Activated T-helper 1 cell treated with Interleukin-2 at 50 U/mL for 16 hours (primary cell): ENCODE data around the gene TSPAN18.

Source experiments
- DNase-seq: peaks from one replicate; pipeline ENCODE4 v3.0.0-alpha.2; 2020; ENCODE audit warnings: low read depth

TSPAN18 gene

DNA sequence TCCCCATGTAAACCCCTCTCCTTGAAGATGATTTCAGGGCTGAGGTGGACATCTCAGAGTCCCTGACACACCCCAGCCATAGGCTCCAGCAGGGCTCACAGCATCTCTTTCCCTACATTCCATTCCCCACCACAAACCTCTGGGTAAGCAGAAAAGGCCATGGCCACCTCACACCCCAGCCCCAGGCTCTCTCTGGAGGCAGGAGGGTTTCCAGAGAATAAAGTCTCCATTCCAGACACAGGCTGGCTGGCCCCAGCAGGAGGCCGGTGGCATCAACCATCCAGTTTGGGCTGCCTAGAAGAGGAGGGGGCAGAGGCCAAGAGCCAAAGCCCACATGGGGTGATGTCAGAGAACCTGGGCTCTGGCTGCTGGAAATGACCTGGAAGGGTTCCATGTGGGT lies 162.5 kb downstream of the TSPAN18 start:
- no peak for DNase-seq

DNA sequence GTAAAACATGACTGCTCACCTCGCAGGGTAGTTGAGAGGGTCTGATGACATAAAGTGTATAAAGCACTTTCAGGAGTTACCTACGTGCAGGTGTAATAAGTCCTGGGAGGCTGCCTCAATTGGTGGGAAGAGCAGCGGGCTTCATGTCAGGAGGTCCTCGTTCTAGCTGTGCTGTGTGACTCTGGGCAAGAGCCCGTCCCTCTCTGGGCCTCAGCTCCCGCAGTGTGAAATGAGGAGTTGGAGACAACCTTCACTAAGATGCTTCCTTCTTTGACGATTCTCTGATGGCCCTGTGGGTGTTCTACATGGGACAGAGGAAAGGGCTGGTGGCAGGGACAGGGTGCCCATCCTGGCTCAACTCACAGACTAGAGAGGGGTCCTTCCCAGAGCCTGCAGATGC lies 166.1 kb downstream of the TSPAN18 start:
- no peak for DNase-seq

DNA sequence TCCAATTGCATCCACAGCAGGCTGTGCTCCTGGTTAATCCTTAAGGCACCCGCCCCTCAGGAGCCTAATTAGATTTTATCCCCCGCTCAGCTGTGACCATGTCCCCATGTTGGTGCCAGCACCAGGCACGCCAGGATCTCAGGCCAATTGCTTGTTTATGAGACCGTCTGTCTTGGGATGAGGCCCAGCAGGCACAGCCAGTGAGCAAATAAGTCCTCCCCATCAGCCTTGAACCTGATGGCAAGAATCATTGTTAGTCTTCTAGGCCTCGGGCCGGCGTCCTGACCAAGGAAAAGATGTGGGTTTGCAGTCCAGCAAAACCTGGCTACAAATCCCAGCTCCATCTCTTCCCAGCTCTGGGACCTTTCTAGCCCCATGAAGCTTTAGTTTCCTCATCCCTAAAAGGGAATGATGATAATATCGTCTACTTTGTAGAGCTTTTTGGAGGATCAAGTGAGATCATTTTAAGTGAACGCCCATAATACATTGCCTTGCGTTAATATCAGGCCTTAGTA lies 166.6 kb downstream of the TSPAN18 start:
- DNase-seq: no peak

DNA sequence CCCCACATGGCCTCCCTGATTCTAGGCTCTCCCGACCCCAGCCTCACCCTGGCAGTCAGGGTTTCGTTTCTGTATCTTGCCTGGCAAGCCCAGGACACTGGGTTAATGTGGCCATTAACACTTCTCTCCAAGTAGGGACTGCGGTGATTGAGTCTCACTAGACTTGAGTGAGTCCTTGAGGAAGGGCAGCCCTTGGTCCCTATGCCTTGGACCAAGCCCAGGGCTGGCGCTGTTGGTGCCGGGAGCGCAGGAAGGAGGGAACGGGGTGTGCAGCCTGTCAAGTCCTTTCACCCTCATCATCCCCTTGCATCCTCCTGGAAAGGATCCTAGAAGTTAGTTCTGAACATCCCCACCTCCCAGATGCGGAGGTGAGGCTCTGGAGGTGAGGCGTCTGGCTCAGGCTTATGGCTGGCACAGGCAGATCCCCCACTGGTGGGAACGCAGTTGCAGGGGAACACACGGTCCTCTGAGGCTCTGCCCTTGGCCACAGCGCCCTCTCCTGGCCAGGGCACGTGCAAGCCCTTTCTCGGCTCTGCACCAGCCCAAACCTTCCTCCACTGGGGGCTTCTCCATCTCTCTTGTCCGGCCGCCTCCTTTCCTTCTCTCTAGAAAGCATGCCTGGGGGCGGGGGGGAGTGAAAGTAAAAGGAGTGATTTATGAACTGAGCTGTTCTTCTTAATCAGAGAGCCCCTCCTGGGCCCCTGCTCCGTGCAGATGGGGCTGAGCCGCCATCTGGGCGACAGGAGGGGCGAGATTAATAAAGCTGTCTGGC lies 167.3 kb downstream of the TSPAN18 start:
- DNase-seq: peak; percentile 39

DNA sequence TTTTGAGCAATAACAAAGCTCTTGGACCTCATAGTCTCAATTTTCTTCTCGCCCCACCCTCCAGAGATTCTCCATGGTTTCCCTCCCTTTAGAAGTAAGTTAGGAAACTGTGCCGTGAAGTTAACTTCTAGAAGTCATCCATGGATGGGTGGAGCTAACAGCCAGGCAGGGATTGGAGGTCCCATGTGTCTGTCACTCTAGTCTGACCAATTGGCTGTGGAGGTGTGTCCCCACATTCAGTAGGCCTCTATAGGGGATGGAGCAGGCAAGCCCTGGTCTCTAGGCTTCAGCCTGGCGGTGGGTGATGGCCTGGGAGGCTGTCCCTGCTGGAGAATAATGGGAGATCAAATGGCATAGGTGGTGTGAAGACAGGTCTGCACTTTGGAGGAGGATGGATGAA lies 173.2 kb downstream of the TSPAN18 start:
- DNase-seq: no peak

DNA sequence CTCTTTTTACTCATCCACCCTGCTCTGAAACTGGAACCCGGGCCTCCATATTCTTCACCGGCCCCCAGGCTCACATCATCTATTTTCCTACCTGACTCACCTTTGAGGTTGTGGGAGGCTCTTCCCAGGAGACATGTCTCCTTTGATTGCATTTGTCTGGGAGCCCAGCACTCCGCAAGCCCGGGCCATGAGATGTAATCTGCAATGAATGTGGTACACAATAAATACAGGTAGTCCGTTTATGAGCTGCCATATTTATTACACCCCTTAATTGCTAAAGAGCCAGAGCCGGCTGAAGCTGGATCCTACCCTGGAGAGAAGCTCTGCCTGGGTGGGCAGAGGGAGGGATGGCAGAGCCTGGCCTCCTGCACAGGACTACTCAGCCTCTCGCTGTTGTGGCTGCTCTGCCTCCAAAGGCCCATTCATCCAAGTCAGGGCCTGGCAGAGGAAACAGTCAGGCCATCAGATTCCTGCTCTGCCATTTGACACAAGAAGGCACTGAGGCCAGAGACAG lies 174.4 kb downstream of the TSPAN18 start:
- DNase-seq: no peak

DNA sequence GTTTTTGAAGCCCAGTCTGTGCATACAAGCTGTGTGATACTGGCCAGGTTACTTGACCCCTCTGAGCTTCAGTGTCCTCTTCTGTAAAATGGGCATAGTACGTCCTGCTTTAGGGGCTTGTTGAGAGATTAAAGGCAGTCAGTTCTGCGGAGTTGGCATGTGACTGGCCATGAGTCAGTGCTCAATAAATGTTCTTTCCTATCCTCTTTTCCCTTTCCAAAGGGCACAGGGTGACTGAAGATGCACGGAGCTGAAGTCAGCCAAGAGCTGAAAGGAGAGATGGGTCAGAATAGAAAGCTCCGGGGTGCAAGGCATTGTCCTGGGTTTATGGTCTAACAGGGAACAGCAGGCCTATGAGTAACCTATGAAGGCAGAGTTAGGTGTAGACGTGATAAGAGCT lies 175.0 kb downstream of the TSPAN18 start:
- DNase-seq: no peak

DNA sequence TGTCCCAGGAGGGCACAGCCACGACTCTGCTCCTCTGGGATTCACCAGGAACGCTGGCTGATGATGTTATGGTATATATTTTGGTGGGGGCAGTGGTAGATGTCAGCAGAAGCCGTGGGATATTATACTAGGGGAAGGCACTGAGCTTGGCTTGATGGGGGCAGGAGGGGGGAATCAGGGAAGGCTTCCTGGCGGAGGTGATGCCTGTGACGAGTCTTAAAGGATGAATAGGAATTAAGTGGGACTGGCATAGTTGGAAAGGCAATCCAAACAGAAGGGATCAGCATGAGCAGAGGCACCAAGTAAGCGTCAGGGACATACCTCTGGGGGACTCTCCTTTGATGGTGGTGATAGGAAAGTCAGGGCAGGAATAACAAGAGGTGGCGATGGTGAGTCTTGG lies 176.3 kb downstream of the TSPAN18 start:
- DNase-seq: no peak

DNA sequence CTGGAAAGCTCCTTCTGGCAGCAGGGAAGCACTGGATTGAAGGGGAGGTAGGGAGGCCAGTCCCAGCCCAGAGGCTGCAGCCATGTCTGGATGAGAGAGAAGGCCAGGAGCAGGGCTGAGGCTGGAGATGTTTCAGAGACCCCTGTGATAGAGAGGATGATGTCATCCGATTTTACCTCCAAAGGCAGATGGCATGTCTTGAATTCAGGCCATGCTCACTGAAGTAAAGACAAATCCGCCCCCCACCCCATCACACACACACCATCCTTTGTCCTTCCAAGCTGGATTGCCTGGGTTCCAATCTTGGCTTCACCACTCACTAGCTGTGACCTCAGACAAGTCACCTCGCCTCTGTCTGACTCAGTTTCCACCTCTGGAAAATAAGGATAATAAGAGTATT lies 176.8 kb downstream of the TSPAN18 start:
- no peak for DNase-seq

DNA sequence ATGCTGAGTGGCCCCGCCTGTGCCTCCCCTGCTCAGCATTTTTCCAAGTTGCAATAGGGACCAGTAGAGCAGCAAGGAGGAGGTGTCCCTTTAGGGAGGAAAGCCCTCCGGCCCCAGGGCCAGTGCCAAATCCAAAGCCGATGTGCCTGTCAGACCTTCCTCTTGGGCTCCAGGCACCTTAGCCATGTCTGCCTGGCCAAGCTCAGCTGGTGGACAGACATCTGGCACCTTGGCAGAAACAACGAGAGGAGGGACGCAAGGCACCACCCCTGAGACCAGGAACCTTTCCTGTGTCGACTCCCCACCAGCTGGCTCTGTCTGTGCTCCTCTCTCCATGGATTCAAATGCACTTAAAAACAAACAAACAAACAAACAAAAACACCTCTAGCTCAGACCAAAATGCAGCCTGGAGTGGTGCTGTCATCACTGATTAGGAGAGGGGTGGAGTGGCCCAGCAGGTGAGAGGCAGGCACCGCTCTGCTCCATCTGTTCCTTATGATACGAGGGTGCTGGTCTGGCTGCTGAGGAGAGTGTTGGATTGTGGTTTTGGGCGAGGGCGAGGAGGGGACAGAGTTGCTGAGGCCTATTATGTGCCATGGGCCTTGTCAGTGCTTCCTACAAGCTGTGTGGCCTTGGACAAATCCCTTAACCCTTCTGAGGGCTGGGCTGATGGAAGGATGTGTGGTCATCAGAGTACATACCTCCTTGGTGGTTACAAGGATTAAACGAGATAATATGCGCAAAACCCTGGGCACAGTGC lies 177.7 kb downstream of the TSPAN18 start:
- DNase-seq: no peak

DNA sequence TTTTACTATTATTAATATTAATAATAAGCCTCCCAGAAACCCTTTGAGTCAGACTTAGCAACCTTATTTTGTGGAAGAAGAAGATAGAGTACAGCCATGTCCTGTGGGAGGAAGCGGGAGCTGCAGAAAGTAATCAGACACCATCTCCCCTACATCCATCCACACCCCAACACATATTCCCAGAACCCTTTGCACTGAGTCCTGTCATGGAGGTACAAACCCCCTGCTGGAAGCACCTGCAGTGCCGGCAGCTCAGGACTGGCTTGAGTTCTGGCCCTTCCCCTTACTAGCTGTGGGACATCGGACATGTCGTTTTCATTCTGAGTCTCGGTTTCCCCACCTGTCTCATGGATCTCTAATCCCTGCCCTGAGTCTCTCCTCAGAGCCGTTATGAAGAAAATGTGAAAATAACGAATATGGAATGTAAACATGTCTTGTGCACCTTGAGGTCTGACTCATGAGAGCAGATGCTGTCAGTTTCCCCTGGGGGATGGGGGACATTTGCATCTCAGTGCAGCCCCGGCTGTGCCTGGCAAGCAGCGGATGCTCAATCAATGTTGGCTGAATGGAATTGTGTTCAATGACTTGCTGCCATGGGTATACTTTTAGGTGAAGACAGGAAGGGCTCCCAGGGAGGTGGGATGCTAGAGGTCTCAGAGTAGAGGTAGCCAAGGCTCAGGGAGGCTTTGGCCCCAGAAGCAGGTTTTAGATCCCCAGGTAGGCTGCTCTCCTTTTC lies 178.5 kb downstream of the TSPAN18 start:
- no peak for DNase-seq

DNA sequence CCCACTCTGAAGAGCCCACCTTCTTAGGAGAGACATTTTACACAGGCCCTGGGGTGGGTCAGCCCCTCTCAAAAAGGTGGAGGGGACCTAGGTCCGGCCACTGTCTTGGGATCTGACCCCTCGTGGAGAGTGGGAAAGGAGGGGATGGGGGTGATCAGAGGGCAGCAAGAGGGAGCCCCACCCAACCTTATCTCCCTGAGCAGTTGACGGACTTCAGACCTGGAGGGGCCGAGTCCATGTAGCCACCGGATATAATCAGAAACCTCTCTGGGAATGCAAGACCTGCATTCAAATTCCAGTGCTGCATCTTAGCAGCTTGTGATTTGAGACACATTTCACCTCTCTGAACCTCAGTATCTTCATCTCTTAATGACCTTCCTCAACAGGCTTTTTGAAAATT lies 179.9 kb downstream of the TSPAN18 start:
- no peak for DNase-seq

DNA sequence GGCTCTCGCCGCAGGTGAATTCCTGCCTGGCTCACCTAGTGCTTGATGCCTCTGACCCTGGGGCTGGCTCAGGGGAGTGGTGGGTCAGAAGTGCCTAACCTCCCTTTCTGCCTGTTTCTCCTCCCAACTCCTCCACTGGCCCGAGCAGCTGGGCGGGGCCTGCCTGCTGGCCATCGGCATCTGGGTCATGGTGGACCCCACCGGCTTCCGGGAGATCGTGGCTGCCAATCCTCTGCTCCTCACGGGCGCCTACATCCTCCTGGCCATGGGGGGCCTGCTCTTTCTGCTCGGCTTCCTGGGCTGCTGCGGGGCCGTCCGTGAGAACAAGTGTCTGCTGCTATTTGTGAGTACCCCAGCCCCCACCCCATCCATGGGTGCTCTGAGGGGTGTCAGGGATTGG lies 182.8 kb downstream of the TSPAN18 start:
- no peak for DNase-seq

DNA sequence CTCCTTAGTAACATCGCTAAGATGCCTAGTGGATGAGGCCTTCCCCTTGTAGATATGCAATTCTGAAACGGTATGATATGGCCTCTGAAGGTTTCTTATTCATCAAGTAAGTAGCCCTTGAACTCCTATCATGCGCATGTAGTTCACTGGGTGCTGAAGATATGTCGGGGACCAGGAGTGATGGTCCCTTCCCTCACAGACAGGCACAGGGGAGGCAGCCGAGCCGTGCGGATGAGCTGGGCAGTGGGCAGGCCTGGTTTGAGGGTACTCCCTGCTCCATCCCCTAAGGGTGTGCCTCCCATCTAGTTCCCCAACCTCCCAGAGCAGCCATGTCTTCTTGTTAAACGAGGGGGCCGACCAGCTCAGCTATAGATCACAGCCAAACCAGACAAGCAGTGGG lies 183.8 kb downstream of the TSPAN18 start:
- no peak for DNase-seq

DNA sequence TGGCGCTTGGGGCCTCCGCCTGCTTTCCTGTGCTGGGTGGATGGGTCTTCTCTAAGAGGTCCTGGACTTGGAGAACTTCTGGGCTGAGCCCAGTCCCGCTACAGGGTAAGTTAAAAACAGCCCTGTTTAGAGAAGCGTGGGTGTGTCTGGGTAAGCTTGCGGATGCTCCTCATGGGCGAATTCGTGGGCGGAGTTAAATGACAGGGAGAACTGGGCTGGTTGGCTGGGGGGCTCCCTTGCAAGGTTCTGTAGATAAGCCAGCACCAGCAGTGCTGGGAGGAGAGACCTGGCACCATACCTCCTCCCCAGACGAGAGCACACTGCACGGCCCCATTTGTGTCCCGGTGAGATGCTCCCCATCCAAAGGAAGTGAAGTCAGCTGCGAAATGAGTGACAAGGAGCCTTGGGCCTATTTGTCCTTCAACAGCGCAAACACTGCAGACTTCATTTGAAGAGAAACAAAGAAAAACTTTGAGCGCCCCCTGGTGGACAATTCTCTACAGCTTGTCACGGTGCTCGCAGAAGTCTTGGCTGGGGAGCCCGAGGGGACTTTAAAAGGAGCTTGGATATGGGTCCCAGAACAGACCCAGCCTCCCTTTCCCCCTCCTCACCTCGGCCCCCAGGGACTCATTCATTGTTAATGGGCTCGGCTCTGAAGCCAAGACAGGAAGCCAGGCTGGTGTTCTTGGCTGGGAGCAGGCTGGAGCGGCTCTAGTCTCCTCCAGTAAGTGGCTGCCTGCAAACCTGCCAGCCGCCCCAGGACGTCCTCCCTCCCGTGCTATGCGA lies 184.5 kb downstream of the TSPAN18 start:
- DNase-seq: peak; percentile 61

DNA sequence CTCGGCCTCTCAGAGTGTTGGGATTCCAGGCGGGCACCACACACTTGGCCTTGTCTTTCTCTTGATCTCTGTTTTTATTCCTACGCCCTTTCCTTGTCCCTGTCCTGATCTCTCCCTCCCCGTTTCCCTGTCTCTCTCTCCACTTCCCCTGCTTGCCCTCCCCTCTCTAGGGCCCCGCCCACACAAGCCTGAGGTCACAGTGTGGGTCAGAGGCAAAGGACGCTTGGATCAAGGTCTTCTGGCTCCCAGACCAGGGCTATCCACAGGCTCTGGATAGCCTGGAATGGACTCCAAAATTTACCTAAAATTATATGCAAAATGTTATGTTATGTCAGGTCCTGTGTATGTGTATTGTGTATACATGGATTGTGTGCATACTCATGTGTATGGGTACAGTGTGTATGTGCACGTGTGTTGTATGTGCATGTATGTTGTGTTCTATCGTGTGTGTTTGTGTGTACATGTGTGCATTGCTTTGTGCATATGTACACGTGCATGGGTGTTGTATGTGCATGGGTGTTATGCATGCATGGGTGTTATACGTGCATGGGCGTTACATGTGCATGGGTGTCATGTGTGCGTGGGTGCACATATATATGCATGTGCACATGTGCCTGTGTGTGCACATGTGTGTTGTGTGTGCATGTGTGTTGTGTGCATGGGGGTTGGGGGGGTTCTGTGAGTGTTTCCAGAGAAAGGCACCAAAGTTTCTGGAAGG lies 185.7 kb downstream of the TSPAN18 start:
- DNase-seq: no peak

DNA sequence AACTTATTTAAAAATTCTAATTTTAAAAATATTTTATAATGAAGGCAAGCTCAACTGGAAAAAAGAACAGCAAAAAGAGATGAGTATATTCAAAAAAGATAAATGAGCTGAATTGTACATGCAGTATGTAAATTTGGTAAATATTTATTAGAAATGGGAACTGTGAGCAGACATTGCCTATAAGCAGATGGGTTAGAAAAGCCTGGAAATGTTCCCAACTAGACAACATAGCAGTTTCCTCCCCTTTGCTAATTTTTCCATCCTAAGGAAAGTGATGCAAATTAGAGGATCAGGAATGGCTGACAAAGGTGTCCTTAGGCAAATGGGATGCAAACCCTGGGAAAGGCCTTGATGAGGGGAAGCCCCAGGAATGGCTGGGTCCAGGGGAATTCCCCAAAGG lies 186.7 kb downstream of the TSPAN18 start:
- DNase-seq: no peak

DNA sequence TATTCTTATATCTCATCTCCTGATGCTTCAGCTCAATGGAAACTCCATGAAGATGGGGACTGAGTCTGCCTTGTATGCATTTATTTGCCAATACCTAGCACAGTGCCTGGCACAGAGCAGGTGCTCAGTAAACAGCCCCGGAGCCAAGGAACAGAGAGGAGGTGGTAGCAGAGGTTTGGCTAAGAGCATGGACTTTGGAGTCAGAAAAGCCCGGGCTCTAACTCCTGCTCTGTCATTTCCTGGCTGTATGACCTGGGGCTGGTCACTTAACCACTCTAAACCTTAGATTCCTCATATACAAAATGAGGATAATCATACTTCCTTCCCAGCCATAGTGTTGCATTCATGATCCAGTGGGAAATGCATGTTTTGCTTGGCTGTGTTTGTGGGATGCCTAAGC lies 187.3 kb downstream of the TSPAN18 start:
- no peak for DNase-seq

DNA sequence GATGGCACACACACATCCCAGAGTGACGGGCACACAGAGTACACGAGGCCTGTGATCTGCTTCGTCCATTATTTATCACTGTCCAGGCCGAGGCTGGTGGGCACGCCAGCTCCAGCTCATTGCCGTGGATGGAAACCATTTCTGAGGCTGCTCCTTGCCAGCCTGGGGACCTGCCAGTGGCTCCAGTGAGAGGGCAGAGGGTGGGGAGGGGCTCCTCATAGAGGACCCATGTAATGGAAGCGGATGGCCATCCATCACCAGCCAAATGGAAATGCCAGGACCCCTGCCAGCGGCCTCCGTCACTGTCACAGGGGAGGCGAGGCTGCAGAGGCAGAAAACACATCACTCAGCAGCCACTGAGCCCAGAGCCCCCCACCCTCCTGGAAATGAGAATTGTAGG lies 188.2 kb downstream of the TSPAN18 start:
- no peak for DNase-seq

DNA sequence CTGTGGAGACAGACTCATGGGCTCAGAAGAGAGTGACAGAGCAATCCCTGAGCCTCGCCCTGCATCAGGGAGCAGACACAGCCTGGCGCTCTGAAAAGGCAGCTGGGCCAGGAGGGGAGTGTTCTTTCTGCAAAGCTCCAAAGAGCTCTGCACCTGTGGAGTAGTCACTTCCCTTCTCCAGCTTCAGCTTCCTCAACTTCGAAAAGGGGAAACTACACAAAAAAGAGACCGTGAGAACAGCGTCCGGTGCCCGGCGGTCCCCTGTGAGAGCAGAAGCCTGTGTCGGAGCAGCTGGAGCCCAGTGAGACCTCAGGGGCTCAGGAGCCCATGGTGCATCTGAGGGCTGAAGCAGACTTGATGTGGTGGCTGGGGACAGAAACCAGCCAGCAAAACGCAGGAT lies 188.9 kb downstream of the TSPAN18 start:
- DNase-seq: no peak

DNA sequence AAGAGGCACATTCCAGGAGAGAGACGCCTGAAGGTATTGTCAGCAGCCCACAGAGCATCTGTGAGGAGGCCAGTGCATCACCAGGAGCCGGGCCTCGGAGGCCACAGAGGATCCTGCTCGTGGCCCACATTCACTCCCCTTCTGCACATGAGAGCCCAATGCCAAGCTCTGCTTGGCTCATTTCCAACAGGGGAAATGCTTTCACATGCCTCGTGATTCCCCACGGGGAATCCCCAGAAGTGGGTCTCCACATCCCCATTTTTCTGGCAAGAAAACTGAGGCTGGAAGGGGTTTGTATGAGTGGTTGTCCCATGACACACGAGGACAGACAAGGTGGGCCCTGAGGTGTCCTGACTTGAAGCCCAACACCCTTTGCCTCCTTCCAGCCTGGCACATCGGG lies 189.6 kb downstream of the TSPAN18 start:
- DNase-seq: no peak
